Mucosa of descending colon (tissue), 3 donors: Measurements from ENCODE around the gene LRRFIP2. TPM values are rescaled to one million over a fixed set of nuclear protein-coding genes. Genes with fewer than 3 reads are reported as not detected.
A peak's percentile ranks its signal among the peaks of the same experiment; 100 is the strongest.

ENCODE experiments used
- ATAC-seq: fragments of 200-7000 bp; cut with Tn5 transposase; one replicate; pipeline ENCODE4 v1.9.1; 2020; ENCODE audit warnings: mild to moderate bottlenecking, moderate library complexity
- DNase-seq, 3 donors: peaks; one replicate each; pipeline ENCODE4 v3.0.0-alpha.2; 2020
- H3K36me3 ChIP-seq: fragments of 200-600 bp; one replicate; pipeline ENCODE4 v1.8.0; 2021; ENCODE audit warnings: low read depth, mild to moderate bottlenecking
- H3K4me1 ChIP-seq: fragments of 200-600 bp; one replicate; pipeline ENCODE4 v1.8.0; 2021; ENCODE audit warnings: low read depth, mild to moderate bottlenecking
- H3K4me3 ChIP-seq: fragments of 200-600 bp; one replicate; pipeline ENCODE4 v1.8.0; 2021; ENCODE audit warnings: mild to moderate bottlenecking
- H3K9me3 ChIP-seq: fragments of 200-600 bp; one replicate; pipeline ENCODE4 v1.8.0; 2021; ENCODE audit warnings: mild to moderate bottlenecking
- CTCF ChIP-seq: fragments of 200-600 bp; IDR thresholded peaks from one replicate; pipeline ENCODE4 v1.8.0; 2022; ENCODE audit warnings: antibody characterized with exemption, mild to moderate bottlenecking
- intact Hi-C, 2 donors: fragments of 100-400 bp; cut with DNase I in 1 of 2; cut with micrococcal nuclease in 1 of 2; formaldehyde crosslinking; loops; one replicate each; pipeline versions ENCODE4 v1.11.0 to v1.11.1; 2022; cut with DNase I, micrococcal nuclease
- total RNA-seq, 3 donors: library from RNA; stranded (reverse); fragmentation: NEBNext Ultra II Directional in 2 of 3; extraction: Animal tissue kit (Norgen Biotek cat#: 25700) in 2 of 3; gene quantifications; one replicate each; pipeline versions ENCODE4 v1.2.1 to v1.2.4, GENCODE V29; 2021 to 2023
- donor health status: DM: no; HTN: no; CAD: no; lungs with moderate emphysema.
- donor health status: DM: no; HTN: no; CAD: no.
- donor health status: DM: no; HTN: yes; CAD: no.

The LRRFIP2 gene
- total RNA-seq, 3 donors from 2014 or later, result 89.9 to 136 (median 128) TPM

GRCh38 chr3:37144806-37145205 lies 29.6 kb downstream of the LRRFIP2 start:
- ATAC-seq (peak; percentile 29), DNase-seq (no peak)
- no peak for TF ChIP-seq CTCF

GRCh38 chr3:37143821-37144220 lies 30.6 kb downstream of the LRRFIP2 start:
- ATAC-seq, result no peak
- no peak for DNase-seq
- H3K9me3 ChIP-seq, result no peaks in the 10 kb centered on the region
- intact Hi-C loops, result no loop called here
- H3K36me3 ChIP-seq, result no peaks in the 10 kb centered on the region
- H3K4me1 ChIP-seq, result peaks cover 24% of the 10 kb centered on the region
- no peak overlapping the region for H3K4me3 ChIP-seq
- TF ChIP-seq CTCF, result no peak

More at GRCh38 chr3:37144806-37145205, 29.6 kb downstream of the LRRFIP2 start:
- no peaks in the 10 kb centered on the region for H3K9me3 ChIP-seq
- H3K4me1 ChIP-seq, result peaks cover 19% of the 10 kb centered on the region
- H3K36me3 ChIP-seq, result no peaks in the 10 kb centered on the region
- H3K4me3 ChIP-seq, result no peak overlapping the region
- intact Hi-C loops, result no loop called here

GRCh38 chr3:37141676-37142075 lies 32.7 kb downstream of the LRRFIP2 start:
- no peaks in the 10 kb centered on the region for H3K36me3 ChIP-seq
- no peak overlapping the region for H3K4me3 ChIP-seq
- H3K9me3 ChIP-seq, result no peaks in the 10 kb centered on the region
- ATAC-seq (no peak), DNase-seq (no peak)
- intact Hi-C loops, result no loop called here
- H3K4me1 ChIP-seq, result peaks cover 28% of the 10 kb centered on the region
- no peak for TF ChIP-seq CTCF

- intact Hi-C loops, result no loop called here
Observed at GRCh38 chr3:37140899-37141541, 33.4 kb downstream of the LRRFIP2 start.

GRCh38 chr3:37139567-37140052 lies 34.8 kb downstream of the LRRFIP2 start:
- intact Hi-C loops, result no loop called here
- Histone ChIP-seq H3K4me1 (peaks cover 17% of the 10 kb centered on the region), H3K9me3 (no peaks in the 10 kb centered on the region), H3K36me3 (no peaks in the 10 kb centered on the region), H3K4me3 (no peak overlapping the region)
- ATAC-seq, result peak; percentile 99
- TF ChIP-seq CTCF, result no peak
- DNase-seq, result peak in 1 of 3 donors; percentile 80

More at GRCh38 chr3:37140899-37141541, 33.4 kb downstream of the LRRFIP2 start:
- Histone ChIP-seq H3K9me3 (no peaks in the 10 kb centered on the region), H3K4me3 (no peak overlapping the region), H3K4me1 (peaks cover 27% of the 10 kb centered on the region), H3K36me3 (no peaks in the 10 kb centered on the region)
- no peak for ATAC-seq
- DNase-seq, result no peak
- TF ChIP-seq CTCF, result no peak
